GM18873 (cell line): ENCODE results near the gene CERCAM.
"Not testable (repeated sequence)": the region's sequence is repeated elsewhere in the genome, so short reads cannot be mapped to it uniquely, and the experiment has no call there.

ENCODE experiments used
- ATAC-seq: cut with Tn5 transposase; IDR thresholded peaks from one replicate; pipeline ENCODE4 v1.9.1; 2021; ENCODE audit warnings: mild to moderate bottlenecking, moderate library complexity, moderate number of reproducible peaks; ENCODE audit not compliant: unreplicated experiment, low FRiP score

Gene CERCAM

DNA sequence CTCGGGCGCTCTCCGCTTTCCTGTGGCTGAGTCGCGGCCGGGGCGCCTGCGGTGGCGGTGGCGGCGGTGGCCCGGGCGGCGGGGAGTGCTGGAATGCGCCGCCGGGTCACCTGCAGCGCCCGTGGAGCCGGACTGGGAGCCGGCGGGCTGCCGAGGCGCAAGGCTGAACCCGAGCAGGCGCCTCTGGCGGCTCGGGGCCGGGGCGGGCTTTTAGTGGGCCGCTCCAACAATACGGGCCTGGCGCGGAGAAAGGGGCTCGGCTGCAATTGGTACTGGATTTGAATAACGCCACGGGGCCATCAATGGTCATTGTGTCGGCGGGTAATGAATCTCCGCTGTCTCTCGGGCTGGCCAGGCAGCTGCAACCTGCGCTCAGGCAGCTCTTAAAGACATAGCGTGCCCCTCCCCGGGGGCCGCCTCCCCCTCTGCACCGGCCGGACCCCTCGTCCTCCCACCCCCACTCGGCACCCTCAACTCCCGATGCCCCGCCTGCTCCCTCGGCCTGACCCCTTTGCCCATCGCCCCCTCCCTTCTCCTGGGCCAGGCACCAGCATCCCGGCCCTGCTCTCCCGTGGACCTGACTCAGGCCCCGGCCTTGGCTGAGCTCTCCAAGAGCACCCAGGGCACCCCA, 27.4 kb upstream of the CERCAM start:
- no peak for ATAC-seq

DNA sequence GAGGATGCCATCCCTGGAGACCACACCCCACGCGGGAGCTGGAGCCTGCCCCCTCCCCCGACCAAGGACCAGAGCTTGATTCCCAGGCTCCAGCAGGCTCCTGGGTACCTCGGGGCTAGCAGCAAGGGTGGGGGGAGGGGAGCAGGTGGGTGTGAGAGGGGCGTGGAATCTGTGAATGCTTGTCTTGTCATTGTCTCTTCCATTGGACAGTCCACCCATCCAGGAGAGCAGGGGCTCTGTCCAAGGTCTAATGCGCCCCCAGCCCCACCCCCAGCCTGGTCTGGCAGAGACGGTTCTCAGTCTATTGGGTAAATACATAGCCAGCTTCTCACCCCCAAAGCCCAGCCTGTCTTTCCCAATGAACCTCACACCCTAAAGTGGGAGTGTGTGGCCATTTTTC, 26.7 kb upstream of the CERCAM start:
- no peak for ATAC-seq

DNA sequence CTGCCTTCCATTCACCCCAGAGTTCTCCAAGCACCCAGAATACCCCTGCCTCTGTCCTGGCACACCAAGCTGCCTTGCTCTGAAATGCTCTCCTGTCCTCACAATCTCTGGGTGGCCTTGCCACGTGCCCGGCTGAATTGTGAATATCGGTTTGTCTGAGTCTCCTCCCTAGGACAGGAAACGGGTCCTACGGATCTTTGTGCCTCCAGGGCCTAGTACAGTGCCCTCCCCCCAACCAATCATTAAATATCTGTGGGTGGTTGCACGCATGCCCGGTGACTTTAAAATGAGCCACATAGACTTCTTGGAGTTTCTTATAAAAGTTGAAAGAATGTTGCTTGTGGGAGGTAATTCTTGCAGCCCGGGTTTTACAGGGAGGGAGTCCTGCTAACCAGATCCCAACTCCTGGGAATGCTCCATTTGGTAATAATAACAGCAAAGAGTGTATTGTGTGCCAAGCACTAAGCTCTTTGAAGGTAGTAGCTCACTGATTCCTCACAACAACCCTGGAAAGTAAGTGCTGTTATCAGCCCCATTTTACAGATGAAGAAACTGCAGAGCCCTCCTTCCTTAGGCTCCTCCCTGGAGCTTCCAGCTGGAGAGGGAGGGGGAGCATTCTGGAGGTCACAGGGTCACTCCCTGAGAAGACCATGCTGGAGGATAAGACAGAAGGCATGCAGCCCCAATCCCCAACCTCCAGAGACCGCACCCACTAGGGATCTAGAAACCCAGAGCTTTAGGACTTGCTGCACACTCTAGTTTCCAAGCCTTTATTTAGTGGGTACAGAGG, 26.1 kb upstream of the CERCAM start:
- ATAC-seq: no peak

DNA sequence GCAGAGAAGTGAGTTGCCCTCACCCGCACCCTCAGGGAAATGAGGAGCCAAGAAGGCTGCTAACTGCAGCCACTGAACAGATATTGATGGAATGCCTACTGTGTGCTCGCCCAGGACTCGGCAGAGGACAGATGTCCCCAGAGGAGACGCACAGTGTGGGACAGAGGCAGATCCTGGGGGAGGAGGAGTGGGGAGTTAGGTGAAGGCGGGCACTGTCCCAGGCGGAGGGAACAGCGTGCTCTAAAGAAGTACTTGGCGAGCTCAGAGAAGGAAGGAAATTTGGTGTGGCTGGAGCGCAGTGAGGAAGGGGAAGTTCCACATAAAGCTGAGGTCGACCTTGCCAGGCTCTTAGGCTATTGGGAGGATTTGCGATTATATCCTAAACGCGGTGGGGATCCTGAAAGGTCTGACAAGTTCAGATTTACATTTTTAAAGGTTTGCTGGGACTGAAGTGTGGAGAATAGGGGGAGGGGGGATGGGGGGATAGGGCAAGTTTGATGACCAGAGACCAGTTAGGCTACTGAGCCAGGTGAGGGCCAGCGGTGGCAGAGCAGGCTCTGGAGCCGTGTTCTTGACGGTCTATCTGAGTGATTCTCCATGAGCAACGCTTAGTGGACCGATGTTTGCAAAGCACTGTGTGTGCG, 23.6 kb upstream of the CERCAM start:
- ATAC-seq: no peak

DNA sequence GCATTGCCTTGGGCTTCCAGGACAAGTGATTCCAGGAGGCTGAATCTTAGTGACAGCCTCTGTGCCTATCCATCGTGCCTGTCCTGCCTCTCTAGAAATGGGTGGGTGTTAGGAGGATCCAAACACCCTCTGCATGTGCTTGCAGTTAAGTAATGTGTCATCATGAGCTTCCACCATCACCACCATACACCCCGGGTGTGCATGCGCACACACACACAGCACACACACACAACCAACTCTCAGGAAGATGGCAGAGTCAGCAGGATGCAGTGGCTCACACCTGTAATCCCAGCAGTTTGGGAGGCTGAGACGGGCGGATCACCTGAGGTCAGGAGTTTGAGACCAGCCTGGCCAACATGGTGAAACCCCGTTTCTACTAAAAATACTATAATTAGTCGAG, 22.8 kb upstream of the CERCAM start:
- no peak for ATAC-seq

DNA sequence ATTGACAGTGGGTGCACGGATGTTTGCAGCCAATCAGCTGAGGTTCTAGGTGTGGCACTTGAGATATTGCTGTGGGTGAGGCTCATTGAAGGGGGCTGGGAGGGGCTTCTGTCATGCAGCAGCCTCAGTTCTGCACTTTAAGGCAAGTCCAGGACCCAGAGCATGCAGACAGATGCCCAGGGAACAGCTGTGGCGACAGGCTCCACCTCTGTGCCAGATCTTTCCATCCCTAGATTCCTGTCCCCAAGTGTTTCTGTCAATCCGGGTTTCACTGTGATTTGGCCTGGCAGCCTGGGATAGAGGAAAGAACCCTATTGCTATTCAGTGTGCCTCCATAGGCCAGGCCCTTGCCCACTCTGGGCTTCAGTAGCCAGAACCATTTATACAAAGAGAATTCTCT, 20.8 kb upstream of the CERCAM start:
- ATAC-seq: no peak

DNA sequence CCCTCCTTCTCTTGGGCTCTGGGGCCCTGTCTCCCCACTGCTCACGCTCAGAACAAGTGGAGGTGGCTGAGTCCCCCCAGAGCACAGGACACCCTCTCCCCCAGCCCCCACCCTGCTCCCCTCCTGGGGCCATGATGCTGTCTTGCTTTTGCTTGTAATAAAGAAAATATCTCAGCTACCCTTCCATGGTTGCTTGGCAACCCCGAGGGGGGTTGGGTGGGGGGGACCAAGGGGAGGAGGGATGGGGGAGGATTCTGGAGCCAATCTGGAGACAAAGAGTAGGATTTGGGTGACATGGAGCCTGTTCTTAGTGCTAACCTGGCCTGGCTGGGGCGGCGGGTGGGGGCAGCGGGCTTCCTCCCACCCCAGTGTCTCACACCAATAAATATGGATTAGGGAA, 16.1 kb upstream of the CERCAM start:
- no peak for ATAC-seq

DNA sequence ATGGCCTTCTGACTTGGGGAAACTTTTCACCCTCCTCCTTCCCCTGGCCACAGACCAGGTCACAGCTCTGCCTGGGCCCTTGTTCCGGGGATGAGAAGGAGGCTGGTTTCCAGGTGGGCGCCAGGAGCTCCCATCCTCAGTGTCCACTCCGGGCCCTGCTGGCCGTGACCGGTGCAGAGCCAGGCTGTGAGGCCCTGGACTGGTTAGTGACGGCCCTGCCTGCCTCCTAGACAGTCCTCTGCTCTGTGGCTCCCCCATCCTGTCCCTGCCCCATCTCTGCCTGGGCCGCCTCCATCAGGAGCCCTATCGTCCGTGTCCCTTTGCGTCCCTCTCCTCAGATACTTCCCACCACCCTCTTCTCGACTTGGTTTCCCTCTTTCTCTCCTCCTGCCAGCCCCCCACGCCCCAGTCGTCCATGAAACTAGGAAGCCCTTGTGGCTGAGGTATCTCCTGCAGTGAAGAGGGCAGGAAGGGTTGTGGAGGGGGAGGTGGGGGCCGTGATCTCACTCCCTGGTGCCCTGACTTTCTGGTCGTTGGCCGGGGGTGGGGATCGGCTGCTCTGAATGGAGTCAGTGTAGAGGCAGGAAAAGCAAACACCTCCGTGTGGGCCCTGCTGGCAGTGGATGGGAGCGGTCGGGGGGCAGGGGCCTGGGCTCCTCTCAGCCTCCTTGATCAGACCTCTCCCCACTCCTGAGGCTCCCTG, 15.4 kb upstream of the CERCAM start:
- no peak for ATAC-seq

DNA sequence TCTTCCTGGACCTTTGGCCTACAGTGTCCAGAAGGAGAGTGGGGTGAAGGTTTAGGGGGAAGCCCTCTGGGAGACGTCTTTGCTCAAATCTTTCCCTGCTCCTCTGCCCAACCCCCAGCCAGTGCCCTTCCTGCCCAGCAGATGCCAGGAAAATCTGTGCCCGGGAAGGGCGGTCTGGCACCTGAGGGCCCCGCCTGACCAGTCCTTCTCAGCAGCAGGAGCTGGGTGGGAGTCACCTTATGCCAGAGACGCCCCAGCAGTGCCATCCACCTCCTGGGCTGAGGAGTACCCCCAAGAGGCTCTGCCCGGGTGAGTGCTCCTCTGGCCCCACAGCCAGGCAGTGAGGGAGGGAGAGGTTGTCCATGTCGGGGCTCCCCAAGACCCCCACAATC, 14.9 kb upstream of the CERCAM start:
- no peak for ATAC-seq

DNA sequence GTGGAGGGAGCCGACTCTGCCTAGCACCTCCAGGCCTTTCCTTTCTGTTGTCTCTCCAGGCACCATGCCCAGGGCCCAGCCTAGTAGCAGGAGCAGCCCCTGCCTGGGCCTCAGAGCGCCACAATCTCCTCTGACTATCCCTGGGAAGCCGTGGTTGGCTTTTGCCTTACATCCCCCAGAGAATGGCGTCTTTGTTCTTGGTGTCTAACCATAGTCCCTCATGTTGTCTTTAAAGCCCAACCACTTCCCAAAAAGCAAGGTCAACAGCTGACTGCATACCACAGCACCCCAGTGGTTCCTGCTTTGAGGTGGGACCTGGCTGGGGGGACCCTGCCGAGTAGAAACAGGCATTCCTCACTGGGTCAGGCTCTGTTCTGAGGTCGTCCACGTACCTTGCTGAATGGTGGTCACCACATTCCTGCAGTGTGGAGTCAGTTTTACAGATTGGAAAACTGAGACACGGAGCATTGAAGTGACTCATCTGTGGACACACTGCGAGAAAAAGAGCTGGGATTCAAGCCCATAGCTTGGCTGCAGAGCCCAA, 13.7 kb upstream of the CERCAM start:
- ATAC-seq: no peak

DNA sequence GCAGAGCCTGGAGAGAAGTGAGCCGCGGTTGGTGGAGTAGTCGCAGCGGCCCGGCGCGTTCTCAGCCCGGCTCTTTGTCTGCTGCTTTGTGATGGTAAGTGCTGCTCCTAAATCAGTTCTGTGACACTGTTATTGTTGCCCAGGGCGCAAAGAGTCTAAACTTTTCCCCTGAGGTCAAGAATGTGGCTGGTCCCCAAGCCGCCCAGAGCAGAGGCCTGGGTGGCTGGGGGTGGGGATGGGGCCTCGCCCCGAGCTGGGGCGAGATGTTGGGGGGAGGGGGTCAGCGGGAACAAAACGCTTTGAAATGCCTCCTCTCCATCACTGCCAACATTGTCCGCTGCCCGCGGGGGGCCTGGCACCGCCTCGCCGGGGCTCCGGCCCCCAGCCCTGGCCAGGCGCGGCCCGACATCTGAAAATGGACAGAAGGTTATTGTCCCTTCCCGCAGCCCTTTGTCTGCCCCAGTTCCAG, 11.7 kb upstream of the CERCAM start:
- ATAC-seq: no peak

DNA sequence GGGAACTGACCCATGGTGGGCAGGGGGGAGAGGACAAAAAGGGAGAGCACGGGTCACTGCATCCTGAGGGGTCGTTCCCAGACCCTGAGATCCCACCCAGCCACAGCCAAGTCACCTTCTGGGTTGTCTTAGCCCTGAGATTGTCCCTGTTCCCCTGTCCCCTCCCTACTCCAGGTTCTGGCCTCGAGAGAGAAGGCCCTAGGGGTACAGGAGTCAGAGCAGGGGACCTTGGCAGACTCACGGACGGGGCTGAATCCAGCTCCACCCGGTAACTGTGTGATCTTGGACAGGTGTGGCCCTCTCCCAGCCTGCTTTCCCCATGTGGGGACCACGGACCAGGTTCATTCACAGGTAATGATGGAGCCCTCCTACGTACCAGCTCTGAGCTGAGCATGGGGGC, 11.2 kb upstream of the CERCAM start:
- ATAC-seq: no peak

DNA sequence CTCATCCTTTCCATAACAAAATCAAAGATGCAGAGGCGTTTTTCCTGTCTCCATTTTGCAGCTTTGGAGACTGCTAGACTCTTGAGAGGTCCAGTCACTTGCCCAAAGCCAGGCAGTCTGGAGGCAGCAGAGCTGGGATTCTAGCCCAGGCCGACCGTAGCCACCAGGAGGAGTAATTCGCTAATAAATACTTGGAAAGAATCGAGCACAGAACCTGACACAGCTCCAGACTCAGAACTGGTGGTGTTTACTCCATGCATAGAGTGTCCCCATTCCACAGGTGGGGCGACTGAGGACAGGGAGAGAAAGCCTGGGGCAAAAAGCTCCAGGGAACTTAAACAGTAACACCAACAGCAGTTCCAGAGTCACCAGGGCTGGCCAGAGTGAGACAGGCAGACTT, 10.7 kb upstream of the CERCAM start:
- no peak for ATAC-seq

DNA sequence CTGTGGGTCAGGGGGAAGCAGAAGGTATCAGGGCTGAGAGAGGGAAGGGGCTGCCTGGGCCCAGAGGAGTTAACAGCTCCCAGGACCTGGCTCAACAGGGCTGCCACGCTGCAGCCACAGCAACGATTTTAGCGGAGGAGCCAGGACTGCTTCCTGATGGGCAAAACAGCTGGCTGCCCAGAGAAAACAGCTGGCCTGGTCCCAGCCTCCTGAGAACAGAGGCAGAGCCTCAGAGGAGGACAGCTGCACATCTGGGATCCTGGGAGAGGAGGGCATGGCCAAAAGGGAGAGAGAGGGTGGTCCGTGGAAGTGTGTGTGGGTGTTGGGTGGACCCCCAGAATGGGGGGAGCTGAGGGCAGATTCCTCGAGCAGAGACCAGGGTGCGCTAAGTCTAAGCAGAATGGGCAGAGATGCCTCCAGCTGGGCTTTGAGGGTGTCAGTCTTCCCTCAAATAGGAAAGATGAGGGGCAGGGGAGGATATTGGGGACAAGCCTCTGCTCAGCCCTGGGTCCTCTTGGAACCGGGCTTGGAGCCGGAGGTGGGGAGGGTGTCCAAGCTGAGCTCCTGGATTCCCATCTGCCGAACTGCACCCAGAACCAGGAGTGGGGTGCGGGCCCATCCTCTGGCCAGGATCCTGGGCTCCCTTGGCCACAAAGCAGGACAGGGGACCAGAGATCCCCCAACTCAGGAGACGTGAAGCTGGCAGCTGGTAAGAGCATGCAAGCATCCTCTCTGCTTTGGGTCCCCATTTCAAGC, 9.1 kb upstream of the CERCAM start:
- no peak for ATAC-seq

DNA sequence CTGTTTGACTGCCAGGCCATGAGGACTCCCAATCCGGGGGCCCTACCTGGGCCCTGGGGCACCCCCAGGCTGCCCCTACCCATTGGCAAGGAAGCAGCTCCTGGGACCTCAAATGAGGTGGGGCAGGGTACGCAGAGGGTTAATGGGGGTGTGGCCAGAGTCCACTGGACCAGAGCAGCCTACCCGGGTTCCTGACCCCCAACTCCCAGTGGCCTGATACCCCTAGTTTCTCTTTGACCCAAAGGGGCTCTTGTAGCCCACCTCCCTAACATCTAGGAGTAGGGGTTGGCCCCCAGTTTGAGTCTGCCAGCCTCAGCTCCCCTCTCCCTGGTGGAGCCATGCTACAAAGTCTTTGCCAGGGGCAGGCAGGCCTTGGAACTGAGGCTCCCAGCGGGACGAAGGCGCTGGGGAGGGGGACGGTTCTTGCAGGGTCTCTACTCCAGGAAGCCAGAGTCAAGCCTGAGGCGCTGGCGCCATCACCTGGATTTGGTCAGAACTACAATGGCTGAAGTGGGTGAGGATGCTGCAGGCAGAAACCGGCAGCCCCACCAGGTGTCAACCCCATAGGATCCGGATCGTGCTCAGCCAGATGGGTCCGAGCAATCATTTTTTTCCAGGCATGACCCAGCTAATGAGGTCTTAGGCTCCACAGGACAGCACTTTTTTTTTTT, 8.4 kb upstream of the CERCAM start:
- ATAC-seq: no peak

DNA sequence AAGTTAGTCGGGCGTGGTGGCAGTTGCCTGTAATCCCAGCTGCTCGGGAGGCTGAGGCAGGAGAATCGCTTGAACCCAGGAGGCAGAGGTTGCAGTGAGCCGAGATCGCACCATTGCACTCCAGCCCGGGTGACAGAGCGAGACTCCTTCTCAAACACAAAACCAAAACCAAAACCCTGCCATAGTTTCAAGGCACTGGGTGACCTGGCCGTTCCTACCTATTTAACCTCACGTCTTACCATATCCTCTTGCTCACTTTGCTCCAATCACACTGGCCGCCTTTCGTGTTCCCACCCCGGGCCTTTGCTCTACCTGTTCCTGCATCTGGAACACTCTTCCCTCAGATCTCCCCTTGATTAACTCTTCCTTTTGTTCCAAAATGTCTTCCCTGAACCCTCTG, 6.9 kb upstream of the CERCAM start:
- not testable (repeated sequence) for ATAC-seq

DNA sequence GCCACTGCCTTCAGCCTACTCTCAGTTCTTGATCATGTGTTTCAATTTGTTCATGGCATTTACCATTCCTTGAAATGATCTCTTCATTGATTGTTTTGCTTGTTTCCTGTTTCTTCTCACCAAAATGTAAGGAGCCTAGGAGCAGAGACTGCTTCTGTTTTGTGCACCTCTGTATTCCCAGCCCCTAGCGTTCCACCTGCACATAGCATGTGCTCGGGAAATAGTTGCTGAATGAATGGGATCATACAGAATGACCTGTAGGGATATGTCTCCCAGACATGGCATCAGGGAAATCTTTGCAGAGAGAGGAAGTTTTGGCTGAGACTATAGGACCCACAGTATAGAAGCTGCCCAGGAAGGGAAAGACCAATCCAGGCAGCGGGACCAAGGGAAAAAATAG, 6.2 kb upstream of the CERCAM start:
- no peak for ATAC-seq

DNA sequence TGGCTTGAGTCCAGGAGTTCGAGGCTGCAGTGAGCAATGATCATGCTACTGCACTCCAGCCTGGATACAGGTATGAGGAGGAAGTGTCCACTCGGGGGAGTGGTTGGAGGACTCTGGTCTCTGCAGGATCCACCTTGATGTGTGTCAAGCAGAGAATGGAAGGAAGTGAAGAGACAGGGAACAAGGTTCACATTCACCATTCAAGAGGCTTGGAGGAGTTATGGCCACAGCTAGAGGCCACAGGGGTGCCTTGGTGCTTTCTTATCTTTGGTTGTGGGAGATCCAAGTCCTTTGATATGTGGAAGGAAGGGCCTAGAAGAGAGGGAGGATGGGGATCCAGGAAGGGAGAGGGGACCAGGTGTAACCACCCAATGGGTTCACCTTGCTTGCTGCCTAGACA, 5.4 kb upstream of the CERCAM start:
- ATAC-seq: no peak

DNA sequence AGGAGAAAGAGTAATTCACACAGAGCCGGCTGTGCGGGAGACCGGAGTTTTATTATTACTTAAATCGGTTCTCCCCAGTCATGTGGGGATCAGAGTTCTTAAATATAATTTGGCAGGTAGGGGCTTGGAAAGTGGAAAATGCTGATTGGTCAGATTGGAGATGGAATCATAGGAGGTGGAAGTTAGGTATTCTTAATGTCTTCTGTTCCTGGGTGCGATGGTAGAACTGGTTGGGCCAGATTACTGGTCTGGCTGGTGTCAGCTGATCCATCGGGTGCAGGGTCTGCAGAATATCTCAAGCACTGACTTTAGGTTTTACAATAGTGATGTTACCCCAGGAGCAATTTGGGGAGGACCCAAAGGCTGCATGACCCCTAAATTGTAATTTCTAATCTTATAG, 4.6 kb upstream of the CERCAM start:
- ATAC-seq: no peak
